ENCODE data around the gene AFF4.
A peak's percentile ranks its signal among the peaks of the same experiment; 100 is the strongest.

Gene AFF4

GRCh38 chr5:132826424-132827082 lies 136.9 kb downstream of the AFF4 start:
- DNase-seq, result no peak

DNA sequence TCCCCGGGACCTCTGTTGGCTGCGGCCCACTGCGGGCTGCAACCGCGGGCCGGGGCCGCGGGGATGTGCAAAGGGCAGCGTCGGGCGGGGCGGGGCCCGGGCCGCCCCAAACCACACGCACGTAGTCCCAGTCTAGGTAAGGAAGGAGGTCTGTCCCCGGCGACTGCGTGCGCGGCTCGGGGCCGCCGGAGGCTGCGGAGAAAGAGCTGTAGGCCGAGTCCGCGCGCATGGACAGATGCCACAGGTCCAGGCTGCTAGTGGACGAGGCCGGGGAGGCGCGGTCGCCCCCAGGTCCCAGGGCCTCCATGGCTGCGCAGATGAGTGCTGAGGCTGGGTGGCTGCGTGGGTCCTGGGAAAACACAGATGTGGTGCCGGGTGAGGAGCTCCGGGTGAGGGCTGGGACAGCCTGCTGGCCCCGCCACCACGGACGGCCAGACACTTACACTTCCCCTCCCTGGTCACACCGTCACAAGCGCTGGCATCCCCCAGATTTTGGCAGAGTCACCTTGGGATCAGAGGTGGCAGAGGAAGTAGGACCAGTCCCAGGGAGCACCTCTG lies 137.5 kb downstream of the AFF4 start:
- peak; percentile 36 for DNase-seq
